RWPE2 (cell line): ENCODE data around the gene DCPS.

ENCODE experiments used
- ATAC-seq: fragments of 200-7000 bp; cut with Tn5 transposase; 3 replicates; pipeline ENCODE4 v1.9.1; 2021; ENCODE audit warnings: low read depth
- DNase-seq: peaks from one replicate; pipeline ENCODE4 v3.0.0-alpha.2; 2020; ENCODE audit warnings: low spot score
- H3K27ac ChIP-seq: fragments of 450-650 bp; 2 replicates; pipeline ENCODE4 v1.5.1; 2017; ENCODE audit warnings: mild to moderate bottlenecking; ENCODE audit not compliant: poor library complexity, severe bottlenecking
- H3K27me3 ChIP-seq: fragments of 250-450 bp; sonication (Bioruptor Pico); 2 replicates; pipeline ENCODE4 v1.5.1; 2021; ENCODE audit warnings: mild to moderate bottlenecking, moderate library complexity; ENCODE audit not compliant: insufficient read depth, poor library complexity, severe bottlenecking
- H3K36me3 ChIP-seq: fragments of 250-450 bp; sonication (Bioruptor Pico); 2 replicates; pipeline ENCODE4 v1.5.1; 2020; ENCODE audit warnings: low read depth, mild to moderate bottlenecking, moderate library complexity
- H3K4me1 ChIP-seq: fragments of 250-450 bp; sonication (Bioruptor Pico); 2 replicates; pipeline ENCODE4 v1.5.1; 2021; ENCODE audit warnings: mild to moderate bottlenecking, moderate library complexity; ENCODE audit not compliant: insufficient read depth, poor library complexity, severe bottlenecking
- H3K4me3 ChIP-seq: fragments of 250-450 bp; sonication (Bioruptor Pico); 2 replicates; pipeline ENCODE4 v1.5.1; 2021; ENCODE audit warnings: mild to moderate bottlenecking, moderate library complexity; ENCODE audit not compliant: severe bottlenecking
- H3K9me3 ChIP-seq: fragments of 250-450 bp; sonication (Bioruptor Pico); 2 replicates; pipeline ENCODE4 v1.5.1; 2021; ENCODE audit warnings: mild to moderate bottlenecking, moderate library complexity; ENCODE audit not compliant: severe bottlenecking
- TF ChIP-seq, protein P1 (sequence below): fragments of 450-650 bp; IDR thresholded peaks from one replicate; pipeline ENCODE4 v1.5.1; 2017; ENCODE audit warnings: mild to moderate bottlenecking, moderate library complexity; ENCODE audit not compliant: poor library complexity, severe bottlenecking

DCPS gene

GRCh38 chr11:126268361-126268707 is 35.5 kb upstream of the DCPS start:
- Histone ChIP-seq H3K4me3 (peak overlapping the region; percentile 70), H3K36me3 (peaks cover 50% of the 10 kb centered on the region), H3K4me1 (no peaks in the 10 kb centered on the region), H3K9me3 (no peaks in the 10 kb centered on the region), H3K27ac (peak overlapping the region; percentile 36), H3K27me3 (no peaks in the 10 kb centered on the region)
- ATAC-seq, result peak; percentile 19
- no peak for DNase-seq
- TF ChIP-seq, protein P1, sequence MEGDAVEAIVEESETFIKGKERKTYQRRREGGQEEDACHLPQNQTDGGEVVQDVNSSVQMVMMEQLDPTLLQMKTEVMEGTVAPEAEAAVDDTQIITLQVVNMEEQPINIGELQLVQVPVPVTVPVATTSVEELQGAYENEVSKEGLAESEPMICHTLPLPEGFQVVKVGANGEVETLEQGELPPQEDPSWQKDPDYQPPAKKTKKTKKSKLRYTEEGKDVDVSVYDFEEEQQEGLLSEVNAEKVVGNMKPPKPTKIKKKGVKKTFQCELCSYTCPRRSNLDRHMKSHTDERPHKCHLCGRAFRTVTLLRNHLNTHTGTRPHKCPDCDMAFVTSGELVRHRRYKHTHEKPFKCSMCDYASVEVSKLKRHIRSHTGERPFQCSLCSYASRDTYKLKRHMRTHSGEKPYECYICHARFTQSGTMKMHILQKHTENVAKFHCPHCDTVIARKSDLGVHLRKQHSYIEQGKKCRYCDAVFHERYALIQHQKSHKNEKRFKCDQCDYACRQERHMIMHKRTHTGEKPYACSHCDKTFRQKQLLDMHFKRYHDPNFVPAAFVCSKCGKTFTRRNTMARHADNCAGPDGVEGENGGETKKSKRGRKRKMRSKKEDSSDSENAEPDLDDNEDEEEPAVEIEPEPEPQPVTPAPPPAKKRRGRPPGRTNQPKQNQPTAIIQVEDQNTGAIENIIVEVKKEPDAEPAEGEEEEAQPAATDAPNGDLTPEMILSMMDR, result no peak

- TF ChIP-seq, protein P1, result no peak
- ATAC-seq (peak; percentile 96), DNase-seq (peak; percentile 99)
- H3K36me3 ChIP-seq, result peaks cover 50% of the 10 kb centered on the region
- peak within 1 kb of the TSS; percentile 70 for H3K4me3 ChIP-seq
- H3K27ac ChIP-seq, result peak within 1 kb of the TSS; percentile 36
- H3K27me3 ChIP-seq, result no peaks in the 10 kb centered on the region
- no peaks in the 10 kb centered on the region for H3K4me1 ChIP-seq
- no peaks in the 10 kb centered on the region for H3K9me3 ChIP-seq
These were observed 34.9 kb upstream of the DCPS start, which contains the start of the genes FOXRED1 and SRPRA for GRCh38 chr11:126268708-126269579. FOXRED1 (plus strand) TSS chr11:126269154; CDS start chr11:126269207, 53 bp downstream. SRPRA (minus strand) TSS chr11:126268895; CDS start chr11:126268804, 91 bp downstream.

- Histone ChIP-seq H3K36me3 (peaks cover 31% of the 10 kb centered on the region), H3K4me3 (no peak overlapping the region), H3K4me1 (no peaks in the 10 kb centered on the region), H3K9me3 (no peaks in the 10 kb centered on the region), H3K27me3 (no peaks in the 10 kb centered on the region), H3K27ac (no peak overlapping the region)
- no peak for DNase-seq
- TF ChIP-seq, protein P1, result no peak
- no peak for ATAC-seq
These were observed 26.5 kb upstream of the DCPS start for GRCh38 chr11:126277322-126277721.

DNA sequence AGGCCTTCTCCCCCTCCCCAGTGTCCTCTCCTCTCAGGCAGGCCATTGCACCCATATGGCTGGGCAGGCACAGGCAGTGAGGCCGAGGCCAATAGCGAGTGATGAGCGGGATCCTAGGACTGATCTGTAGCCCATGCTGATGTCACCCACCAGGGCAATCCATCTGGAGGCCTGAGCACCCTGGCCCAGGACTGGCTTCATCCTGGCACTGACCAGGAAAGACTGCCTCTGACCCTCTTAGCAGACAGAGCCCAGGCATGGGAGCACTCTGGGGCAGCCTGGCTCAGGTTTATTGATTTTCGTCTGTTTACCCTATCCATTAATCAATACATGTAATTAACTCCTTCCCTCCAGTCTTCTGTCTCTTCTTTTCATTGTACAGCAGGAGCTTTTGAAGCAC is 26.1 kb upstream of the DCPS start:
- DNase-seq (no peak), ATAC-seq (no peak)
- no peaks in the 10 kb centered on the region for H3K27me3 ChIP-seq
- peaks cover 30% of the 10 kb centered on the region for H3K36me3 ChIP-seq
- no peak overlapping the region for H3K4me3 ChIP-seq
- H3K4me1 ChIP-seq, result no peaks in the 10 kb centered on the region
- no peaks in the 10 kb centered on the region for H3K9me3 ChIP-seq
- H3K27ac ChIP-seq, result no peak overlapping the region
- TF ChIP-seq, protein P1, result no peak

- H3K4me3 ChIP-seq, result no peak overlapping the region
- no peak for ATAC-seq
- peaks cover 4% of the 10 kb centered on the region for H3K4me1 ChIP-seq
- H3K9me3 ChIP-seq, result no peaks in the 10 kb centered on the region
- DNase-seq, result no peak
- peaks cover 17% of the 10 kb centered on the region for H3K36me3 ChIP-seq
- TF ChIP-seq, protein P1, result no peak
- no peaks in the 10 kb centered on the region for H3K27me3 ChIP-seq
- H3K27ac ChIP-seq, result no peak overlapping the region
These were observed 24.7 kb upstream of the DCPS start for GRCh38 chr11:126279191-126279590.
